Epithelial cell of proximal tubule (primary cell): Measurements from ENCODE around the gene SMG9. TPM values are rescaled to one million over a fixed set of nuclear protein-coding genes. Genes with fewer than 3 reads are reported as not detected.

Source experiments
- DNase-seq: peaks from one replicate; pipeline ENCODE4 v3.0.0-alpha.2; 2011; ENCODE audit warnings: low read depth
- H3K4me3 ChIP-seq: 2 replicates; pipeline ENCODE4 v1.5.1; 2011; ENCODE audit warnings: low read depth, mild to moderate bottlenecking, low read length
- CTCF ChIP-seq: conservative IDR thresholded peaks from 2 replicates; pipeline ENCODE4 v1.5.1; 2012; ENCODE audit warnings: low read depth, mild to moderate bottlenecking, low read length
- total RNA-seq: library from RNA; depleted of rRNA; stranded (reverse); fragments of >200 nt; gene quantifications from 2 replicates; pipeline ENCODE4 v1.2.3, GENCODE V29; 2015

The SMG9 gene
- total RNA-seq, 1 donor from 2014 or later = 29.9 TPM

DNA sequence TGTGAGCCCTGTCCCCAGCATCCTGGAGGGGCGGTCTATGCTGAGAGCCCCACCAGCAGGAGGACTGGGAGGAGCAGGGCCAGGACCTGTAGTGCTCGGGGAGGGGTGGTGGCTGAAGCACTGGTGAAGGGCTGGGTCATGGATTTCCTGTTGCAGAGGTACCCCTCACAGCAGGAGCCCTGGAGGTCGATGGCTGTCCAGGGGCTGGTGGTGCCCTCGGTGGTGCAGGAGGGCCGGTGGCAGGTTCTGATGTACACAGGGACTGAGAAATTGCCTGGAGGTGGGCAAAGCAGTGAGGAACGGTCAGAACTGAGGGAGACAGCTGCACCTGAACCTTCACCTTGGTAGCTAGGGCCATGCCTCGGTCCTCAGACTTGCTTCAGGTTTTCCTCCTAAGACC, 42.8 kb upstream of the SMG9 start:
- DNase-seq = no peak
- no peak for TF ChIP-seq CTCF
- no peak overlapping the region for H3K4me3 ChIP-seq

- DNase-seq = no peak
These were observed 42.4 kb upstream of the SMG9 start for GRCh38 chr19:43797118-43797517.

DNA sequence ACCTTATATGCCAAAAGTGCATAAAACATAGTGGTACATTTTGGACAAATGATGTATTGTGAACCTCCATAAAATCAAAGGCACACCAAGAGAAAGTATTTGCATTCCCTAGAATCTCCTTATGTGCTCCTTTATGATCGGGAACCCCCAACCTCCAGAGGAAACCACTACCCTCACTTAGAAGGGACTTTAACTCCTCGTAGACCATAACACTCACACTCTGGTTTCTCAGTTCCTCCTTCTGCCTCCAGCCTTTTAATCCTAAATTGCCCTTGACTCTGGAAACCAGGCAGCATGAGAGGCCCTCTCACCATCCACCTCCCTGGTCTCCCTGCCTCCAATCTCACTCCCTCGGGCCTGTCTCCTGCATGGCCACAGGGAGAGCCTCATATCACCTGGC, 35.8 kb upstream of the SMG9 start:
- H3K4me3 ChIP-seq = no peak overlapping the region
- DNase-seq = no peak
- TF ChIP-seq CTCF = no peak

More at GRCh38 chr19:43797118-43797517, 42.4 kb upstream of the SMG9 start:
- no peak overlapping the region for H3K4me3 ChIP-seq
- no peak for TF ChIP-seq CTCF

- DNase-seq = no peak
- no peak overlapping the region for H3K4me3 ChIP-seq
- TF ChIP-seq CTCF = no peak
These were observed 34.3 kb upstream of the SMG9 start for GRCh38 chr19:43789029-43789428.

DNA sequence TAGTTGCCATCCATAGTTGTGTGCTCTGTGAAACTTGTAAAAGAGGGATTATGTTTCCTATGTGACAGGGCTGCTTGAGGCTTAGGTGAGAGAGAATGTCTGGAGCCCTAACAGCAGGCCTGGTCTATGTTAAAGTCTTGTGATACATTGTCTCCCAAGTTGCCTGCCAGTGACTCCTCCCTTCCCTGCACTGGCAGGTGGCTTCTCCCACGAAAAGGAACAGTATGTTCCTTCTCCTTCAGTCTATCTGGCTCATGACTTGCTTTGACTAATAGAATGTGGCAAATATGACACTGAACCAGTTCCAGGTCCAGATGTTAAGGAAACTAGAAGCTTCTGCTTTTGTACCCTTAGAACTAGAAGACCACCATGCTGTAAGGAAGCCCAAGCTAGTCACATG, 31.9 kb upstream of the SMG9 start:
- TF ChIP-seq CTCF = no peak
- DNase-seq = no peak
- no peak overlapping the region for H3K4me3 ChIP-seq

- no peak overlapping the region for H3K4me3 ChIP-seq
- no peak for DNase-seq
- TF ChIP-seq CTCF = peak; percentile 100
These were observed 30.4 kb upstream of the SMG9 start for GRCh38 chr19:43784981-43785808.
